ENCODE measurements around the gene ARHGAP15.

GRCh38 chr2:143740431-143740830 lies 611.2 kb downstream of the ARHGAP15 start:
- TF ChIP-seq CTCF (IDR thresholded peaks at IDR 0.05) (no peak), ZFX (IDR thresholded peaks at IDR 0.05; ENCODE audit: borderline replicate concordance) (no peak)

Measured in 22Rv1 (cell line).